Astrocyte of the cerebellum (primary cell): ENCODE results near the gene TMEM234.

Experiments
- DNase-seq: peaks from one replicate; pipeline ENCODE4 v3.0.0-alpha.2; 2011; ENCODE audit warnings: low read depth
- H3K4me3 ChIP-seq: 2 replicates; pipeline ENCODE4 v1.5.1; 2011; ENCODE audit warnings: mild to moderate bottlenecking, low read depth, low read length, moderate library complexity
- in situ Hi-C: cut with HindIII; loops from 2 replicates; pipeline ENCODE4 v1.10.0; 2017; ENCODE audit warnings: low sequenced_read_pairs
- TF ChIP-seq, protein P1 (sequence below): IDR thresholded peaks from 2 replicates; pipeline ENCODE4 v1.5.1; 2012; ENCODE audit warnings: low read length, low read depth, moderate library complexity, mild to moderate bottlenecking; ENCODE audit errors: missing control alignments

The TMEM234 gene

DNA sequence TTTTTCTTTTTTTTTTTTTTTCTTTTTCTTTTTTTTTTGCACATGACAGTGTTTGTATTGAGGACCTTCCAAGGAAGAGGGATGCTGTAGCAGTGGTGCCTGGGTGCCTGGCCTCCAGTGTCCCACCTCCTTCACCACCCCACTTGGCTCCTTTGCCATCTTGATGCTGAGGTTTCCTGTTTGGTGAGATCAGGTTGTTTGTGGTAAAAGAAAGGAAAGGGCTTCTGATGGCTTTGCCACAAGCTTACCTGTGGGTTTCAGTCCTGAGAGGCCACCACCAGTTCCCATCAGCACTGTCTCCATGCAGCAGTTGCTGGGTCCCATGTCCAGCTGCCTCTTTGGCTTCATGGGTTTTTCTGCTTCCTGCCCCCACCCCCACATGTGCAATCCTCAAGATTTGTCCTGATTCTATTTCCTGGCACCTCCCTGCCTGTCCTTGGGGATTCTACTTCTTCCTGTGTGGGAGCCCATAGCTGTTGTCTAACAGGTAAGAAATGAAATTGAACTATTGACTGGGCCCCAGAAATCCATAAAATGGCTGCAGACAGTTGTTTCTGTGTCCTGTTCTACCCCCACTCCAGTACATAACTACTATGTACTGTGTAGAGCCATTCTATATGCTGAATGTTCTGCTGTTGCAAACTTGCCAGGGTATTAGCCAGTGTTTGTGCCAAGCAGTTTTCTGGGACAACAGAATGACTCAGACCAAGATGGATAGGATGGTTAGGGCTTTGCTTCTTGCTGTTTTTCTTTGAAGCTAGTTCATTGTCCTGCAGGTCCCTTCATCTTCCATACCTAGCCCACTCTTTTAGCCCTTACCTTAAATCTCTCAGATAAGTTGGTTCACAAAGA lies 26.0 kb downstream of the TMEM234 start:
- in situ Hi-C loops: no loop called here
- no peak overlapping the region for H3K4me3 ChIP-seq

DNA sequence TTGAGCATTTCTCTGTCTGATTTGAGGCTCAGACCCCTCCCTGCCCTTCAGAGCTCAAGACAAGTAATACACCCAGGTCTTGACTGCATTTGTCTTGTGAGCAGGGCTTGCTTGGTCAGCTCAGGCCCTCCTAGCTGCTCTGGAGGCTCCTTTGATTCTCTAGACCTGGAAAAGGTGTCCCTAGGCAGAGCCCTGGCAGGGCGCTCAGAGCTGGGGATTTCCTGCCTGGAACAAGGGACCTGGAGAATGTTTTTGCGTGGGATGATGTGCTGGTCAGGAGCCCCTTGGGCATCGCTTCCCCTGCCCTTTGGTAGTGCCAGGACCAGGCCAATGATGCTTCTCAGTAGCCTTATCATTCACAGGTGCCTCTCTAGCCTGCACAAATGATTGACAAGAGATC lies 26.6 kb downstream of the TMEM234 start:
- DNase-seq: no peak
- TF ChIP-seq, protein P1, sequence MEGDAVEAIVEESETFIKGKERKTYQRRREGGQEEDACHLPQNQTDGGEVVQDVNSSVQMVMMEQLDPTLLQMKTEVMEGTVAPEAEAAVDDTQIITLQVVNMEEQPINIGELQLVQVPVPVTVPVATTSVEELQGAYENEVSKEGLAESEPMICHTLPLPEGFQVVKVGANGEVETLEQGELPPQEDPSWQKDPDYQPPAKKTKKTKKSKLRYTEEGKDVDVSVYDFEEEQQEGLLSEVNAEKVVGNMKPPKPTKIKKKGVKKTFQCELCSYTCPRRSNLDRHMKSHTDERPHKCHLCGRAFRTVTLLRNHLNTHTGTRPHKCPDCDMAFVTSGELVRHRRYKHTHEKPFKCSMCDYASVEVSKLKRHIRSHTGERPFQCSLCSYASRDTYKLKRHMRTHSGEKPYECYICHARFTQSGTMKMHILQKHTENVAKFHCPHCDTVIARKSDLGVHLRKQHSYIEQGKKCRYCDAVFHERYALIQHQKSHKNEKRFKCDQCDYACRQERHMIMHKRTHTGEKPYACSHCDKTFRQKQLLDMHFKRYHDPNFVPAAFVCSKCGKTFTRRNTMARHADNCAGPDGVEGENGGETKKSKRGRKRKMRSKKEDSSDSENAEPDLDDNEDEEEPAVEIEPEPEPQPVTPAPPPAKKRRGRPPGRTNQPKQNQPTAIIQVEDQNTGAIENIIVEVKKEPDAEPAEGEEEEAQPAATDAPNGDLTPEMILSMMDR: no peak
- in situ Hi-C loops: no loop called here
- H3K4me3 ChIP-seq: no peak overlapping the region

More for the DNA sequence above, 26.0 kb downstream of the TMEM234 start:
- TF ChIP-seq, protein P1: no peak
- DNase-seq: no peak

DNA sequence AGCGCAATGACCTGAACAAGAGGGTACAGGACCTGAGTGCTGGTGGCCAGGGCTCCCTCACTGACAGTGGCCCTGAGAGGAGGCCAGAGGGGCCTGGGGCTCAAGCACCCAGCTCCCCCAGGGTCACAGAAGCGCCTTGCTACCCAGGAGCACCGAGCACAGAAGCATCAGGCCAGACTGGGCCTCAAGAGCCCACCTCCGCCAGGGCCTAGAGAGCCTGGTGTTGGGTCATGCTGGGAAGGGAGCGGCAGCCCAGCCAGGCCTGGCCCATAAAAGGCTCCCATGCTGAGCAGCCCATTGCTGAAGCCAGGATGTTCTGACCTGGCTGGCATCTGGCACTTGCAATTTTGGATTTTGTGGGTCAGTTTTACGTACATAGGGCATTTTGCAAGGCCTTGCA lies 27.2 kb downstream of the TMEM234 start:
- H3K4me3 ChIP-seq: no peak overlapping the region
- in situ Hi-C loops: no loop called here
- no peak for DNase-seq
- TF ChIP-seq, protein P1: no peak

DNA sequence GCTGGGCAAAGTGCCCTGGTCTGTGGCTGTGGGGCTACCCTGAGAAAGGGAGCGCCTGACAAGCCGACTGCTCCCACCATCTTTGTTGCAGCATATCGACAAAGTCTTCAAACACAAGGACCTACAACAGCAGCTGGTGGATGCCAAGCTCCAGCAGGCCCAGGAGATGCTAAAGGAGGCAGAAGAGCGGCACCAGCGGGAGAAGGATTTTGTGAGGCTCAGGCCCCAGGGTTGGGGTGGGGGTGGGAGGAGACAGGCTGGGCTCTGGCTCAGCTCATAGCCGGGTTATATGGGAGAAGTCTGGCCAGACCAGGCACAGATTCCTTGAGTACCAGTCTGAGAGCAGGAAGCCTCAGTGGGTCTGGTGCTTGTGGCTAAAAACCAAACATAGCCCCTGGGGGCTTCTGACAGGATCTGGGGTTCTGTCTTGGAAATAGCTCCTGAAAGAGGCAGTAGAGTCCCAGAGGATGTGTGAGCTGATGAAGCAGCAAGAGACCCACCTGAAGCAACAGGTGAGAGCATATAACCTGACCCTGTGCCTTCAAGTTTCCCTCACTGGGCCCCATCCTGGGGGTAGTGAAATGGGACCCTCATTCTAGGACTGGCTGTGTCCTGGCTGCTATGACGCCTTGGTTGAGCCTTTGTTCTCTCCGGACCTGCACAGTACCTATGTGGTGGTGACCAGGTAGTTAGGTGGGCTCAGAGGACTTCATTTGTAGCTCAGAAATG lies 29.8 kb downstream of the TMEM234 start:
- H3K4me3 ChIP-seq: no peak overlapping the region
- TF ChIP-seq, protein P1: no peak
- DNase-seq: no peak
- in situ Hi-C loops: no loop called here

DNA sequence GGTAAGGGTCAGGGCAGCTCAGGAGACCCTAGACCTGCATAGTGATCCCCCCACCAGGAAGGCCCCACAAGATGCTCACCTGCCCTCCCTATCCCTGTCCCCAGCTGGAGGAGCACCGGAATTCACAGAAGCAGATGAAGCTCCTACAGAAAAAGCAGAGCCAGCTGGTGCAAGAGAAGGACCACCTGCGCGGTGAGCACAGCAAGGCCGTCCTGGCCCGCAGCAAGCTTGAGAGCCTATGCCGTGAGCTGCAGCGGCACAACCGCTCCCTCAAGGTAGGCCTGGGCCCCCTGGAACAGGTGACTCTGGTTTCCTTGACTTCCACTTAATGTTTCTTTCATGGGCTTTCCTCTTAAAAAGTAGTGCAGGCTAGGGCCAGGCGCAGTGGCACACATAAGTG lies 34.3 kb downstream of the TMEM234 start:
- TF ChIP-seq, protein P1: no peak
- in situ Hi-C loops: no loop called here
- DNase-seq: no peak
- H3K4me3 ChIP-seq: no peak overlapping the region

DNA sequence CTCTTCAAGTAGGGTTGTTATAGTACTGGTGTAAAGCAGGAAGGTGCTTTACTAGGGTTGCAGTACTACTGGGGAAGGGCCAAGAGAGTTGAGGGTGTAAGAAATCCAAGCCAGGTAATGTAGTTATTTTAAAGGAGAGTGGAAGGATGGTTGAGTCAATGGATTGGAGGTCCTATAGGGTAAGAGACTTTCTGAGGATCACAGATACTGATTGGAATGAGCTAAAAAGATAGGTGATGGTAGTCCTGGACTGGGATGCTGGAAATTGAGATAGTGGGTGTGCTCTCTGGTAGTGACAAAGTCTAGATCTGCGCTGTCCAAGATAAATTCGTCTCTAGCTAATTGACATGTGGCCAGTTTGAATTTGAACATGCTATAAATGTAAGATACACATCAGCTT lies 35.7 kb downstream of the TMEM234 start:
- TF ChIP-seq, protein P1: no peak
- in situ Hi-C loops: no loop called here
- DNase-seq: no peak
- H3K4me3 ChIP-seq: no peak overlapping the region
